HG02884 (cell line): Measurements from ENCODE around the gene HSPB1.
"Not testable (repeated sequence)": the region's sequence is repeated elsewhere in the genome, so short reads cannot be mapped to it uniquely, and the experiment has no call there.

Experiments used
- ATAC-seq: cut with Tn5 transposase; IDR thresholded peaks from one replicate; pipeline ENCODE4 v1.9.1; 2021; ENCODE audit warnings: mild to moderate bottlenecking, moderate library complexity; ENCODE audit not compliant: unreplicated experiment

HSPB1 gene

DNA sequence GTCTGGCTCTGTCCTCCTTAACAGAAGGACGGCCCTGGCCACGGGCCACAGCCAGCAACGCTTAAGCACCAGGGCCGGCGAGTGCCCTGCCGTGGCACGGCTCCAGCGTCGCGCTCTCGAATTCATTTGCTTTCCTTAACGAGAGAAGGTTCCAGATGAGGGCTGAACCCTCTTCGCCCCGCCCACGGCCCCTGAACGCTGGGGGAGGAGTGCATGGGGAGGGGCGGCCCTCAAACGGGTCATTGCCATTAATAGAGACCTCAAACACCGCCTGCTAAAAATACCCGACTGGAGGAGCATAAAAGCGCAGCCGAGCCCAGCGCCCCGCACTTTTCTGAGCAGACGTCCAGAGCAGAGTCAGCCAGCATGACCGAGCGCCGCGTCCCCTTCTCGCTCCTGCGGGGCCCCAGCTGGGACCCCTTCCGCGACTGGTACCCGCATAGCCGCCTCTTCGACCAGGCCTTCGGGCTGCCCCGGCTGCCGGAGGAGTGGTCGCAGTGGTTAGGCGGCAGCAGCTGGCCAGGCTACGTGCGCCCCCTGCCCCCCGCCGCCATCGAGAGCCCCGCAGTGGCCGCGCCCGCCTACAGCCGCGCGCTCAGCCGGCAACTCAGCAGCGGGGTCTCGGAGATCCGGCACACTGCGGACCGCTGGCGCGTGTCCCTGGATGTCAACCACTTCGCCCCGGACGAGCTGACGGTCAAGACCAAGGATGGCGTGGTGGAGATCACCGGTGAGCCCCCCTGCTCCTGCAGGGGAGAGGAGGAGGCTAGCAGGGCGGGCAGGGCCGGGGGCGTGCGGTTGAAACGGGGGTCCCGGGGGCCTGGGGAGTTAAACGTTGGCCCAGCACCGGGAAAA lies at the start of gene HSPB1:
TSS of gene HSPB1 (plus strand) at position 327 of the 855 bp plus-strand sequence. CDS start at position 367, 40 bp downstream.
- peak; percentile 56 for ATAC-seq

DNA sequence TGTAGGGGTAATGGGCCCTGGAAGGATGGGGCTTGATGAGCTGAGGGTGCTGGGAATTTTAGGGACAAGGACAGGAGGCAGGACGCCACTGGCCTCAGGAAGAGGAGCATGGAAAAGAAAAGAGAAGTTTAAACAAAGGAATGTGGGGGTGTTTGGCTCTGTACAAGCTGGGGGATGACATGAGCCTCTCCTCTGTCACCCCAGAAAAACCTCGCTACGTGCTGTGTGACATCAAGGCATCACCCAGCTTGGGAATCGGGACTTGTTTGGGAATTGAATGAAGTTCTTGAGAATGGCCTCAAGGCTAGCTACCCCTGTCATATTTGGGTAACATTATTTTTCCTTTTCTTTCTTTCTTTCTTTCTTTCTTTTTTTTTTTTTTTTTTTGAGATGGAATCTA lies 47.7 kb upstream of the HSPB1 start:
- ATAC-seq: no peak

DNA sequence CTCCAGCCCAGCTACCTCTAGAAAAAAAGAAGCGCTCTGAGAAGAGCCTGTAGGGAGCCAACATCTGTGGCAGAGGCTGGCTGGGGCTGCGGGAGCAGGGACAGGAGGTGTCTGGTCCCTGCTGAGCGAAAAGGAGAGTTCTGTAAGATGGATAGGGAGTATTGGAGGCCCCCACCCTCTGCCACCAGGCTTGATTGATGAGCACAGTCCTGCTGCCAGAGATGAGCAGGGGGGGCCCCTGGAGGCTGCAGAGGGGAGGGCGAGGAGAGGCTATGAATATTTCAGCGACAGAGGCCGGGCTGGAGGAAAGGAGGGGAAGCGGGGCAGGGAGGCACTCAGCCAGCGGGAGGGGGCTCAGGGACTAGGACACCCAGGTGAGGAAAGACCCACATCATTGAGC lies 44.5 kb upstream of the HSPB1 start:
- ATAC-seq: no peak

DNA sequence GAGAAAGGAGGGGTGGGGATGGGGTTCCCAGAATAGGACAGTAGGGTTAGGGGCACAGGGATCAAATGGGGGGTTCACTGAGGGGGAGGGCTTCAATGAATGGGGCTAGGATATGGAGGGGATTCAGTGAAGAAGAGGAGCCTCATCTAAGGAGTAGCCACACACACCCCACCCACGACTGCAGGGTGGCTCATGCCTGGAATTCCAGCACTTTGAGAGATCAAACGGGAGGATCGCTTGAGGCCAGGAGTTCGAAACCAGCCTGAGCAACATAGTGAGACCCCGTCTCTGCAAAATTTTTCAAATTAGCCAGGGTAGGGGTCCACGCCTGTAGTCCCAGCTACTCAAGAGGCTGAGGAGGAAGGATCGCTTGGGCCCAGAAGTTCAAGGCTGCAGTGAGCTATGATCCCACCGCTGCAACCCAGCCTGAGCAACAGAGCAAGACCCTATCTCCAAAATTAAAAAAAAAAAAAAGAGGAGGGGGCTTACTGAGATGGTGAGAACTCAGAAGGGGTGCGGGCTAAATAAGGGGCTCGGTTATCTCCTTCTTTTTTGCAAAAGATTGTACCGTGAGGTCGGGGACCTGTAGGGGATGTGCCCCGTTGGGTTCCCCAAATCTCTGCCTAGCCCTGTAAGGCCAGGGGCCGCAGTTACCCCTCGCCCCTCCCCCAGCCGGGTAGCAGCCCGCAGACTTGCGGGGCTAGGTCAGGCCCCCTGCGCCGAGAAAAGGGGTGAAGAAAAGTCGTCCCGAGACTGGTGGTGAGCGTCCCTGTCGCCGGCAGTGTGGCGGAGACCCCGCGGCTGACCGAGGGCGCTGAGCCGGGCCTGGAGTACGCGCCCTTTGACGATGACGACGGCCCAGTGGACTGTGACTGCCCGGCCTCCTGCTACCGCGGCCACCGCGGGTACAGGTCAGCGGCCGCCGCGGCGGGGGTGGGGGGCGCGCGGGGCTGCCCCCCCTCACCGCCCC lies 43.1 kb upstream of the HSPB1 start:
- no peak for ATAC-seq

DNA sequence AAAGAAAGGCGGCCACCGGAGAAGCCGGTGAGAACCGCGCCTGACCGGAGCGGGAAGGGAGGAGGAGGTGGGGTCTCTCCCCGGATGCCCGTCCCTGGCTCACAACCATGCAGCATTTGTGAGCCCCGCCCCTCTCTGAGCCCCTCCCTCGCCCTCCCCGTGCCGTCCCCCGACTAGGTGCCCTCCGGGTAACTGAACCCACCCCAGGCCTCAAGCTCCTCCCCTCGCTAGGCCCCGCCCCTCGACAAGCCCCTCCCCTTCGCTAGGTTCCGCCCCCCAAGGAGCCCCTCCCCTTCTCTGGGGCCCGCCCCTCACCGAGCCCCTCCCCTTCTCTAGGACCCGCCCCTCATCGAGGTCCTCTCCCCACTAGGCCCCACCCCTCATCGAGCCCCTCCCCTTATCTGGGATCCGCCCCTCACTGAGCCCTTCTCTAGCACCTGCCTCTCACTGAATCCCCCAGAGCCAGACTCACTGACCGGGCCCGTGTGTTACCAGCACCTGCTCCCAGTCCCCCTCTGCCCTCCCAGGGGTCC lies 42.2 kb upstream of the HSPB1 start:
- ATAC-seq: no peak

DNA sequence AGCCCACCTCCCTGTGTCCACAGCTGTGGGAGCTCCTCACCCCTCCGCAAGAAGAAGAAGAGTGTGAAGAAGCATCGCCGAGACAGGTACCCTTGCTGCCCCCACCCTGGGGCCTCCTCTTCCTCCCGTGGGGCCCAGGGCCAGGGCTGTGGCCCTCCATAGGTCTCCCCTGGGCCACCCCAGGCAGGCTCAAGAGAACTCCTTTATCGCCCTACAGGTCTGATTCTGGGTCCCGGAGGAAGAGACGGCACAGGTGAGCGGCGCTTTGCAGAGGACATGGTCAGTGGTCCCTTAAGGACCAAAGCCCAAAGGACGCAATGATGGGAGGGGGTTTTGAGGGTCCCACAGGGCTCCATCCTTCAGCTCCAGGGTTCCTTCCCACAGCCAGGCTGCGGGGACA lies 41.1 kb upstream of the HSPB1 start:
- no peak for ATAC-seq

GRCh38 chr7:76261931-76262330 lies 40.5 kb upstream of the HSPB1 start:
- ATAC-seq: no peak

DNA sequence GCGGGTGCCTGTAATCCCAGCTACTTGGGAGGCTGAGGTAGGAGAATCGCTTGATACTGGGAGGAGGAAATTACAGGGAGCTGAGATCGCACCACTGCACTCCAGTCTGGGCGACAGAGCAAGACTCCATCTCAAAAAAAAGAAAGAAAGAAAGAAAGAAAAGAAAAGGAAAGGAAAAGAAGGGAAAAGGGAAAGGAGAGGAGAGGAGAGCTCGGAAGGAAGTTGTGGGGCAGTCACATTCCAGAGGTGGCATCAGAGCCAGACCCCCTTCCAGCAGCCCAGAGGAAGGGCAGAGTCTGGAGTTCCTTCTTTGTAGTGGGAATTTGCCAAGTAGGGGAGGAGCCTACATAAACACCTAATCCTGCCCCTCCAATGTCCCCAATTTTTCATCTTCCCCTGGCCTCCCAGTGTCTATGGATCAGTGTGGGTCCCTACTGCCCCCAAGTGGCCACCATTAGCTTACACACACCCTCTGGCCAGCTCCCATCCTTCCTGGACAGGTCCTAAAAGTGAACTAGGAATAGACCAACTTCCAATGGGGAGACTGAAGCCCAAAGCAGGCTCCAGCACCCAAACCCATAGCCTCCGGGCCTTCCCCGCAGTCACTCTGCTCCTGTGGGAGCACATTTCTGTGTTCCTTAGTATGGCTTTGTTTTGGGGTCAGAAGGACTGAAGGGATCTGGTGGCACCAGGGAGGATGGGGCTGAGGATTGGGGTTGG lies 39.6 kb upstream of the HSPB1 start:
- ATAC-seq: peak; percentile 52

DNA sequence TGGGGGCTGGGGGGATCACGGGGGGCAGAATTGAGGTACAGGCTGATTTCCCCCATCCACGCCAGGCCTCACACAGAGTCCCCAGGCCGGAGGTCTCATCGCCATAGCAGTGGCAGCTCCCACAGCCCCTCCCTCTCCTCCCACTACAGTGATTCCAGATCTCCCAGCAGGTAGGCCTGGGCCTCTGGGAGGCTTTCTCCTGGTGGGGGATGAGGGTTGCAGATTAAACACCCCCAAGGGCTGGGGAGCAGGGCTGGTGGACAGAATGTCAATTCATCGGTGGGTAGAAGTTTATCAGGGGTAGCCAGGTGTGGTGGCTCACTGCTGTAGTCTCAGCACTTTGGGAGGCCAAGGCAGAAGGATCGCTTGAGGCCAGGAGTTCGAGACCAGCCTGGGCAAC lies 37.2 kb upstream of the HSPB1 start:
- no peak for ATAC-seq

DNA sequence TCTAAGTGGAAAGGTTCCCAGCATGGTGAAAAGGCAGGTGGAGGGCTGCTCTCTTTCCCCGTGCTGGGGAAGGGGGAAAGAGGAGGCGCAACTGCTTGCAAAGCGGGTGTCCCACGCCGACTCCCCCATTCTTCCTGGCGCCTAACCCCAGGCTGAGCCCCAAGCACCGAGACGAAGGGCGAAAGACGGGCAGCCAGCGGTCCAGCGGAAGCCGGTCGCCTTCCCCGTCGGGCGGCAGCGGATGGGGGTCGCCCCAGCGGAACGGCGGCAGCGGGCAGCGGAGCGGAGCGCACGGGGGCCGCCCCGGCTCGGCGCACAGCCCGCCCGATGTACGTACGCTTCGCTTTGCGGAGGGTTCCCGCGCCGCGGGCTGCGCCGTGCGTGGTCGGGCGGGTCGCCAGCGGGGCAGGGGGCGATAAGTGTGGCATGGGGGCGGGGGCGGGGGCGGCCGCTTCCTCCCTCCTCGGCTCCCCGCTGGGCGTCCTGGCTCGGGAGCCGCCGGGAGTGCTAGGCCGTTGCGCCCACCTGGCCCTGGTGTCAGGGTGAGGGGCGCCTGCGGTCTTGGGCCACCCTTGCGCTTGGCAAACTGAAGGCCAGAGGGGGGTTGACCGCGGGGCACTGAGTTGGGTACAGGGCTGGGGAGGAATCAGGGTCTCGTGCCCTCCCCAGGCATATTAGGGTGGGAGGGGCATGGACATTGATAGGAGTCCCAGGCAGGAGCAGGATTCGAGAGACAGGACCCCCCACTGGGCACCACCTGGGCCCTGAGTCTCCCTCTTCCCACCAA lies 35.2 kb upstream of the HSPB1 start:
- no peak for ATAC-seq

GRCh38 chr7:76267894-76268183 lies 34.6 kb upstream of the HSPB1 start:
- ATAC-seq: no peak

DNA sequence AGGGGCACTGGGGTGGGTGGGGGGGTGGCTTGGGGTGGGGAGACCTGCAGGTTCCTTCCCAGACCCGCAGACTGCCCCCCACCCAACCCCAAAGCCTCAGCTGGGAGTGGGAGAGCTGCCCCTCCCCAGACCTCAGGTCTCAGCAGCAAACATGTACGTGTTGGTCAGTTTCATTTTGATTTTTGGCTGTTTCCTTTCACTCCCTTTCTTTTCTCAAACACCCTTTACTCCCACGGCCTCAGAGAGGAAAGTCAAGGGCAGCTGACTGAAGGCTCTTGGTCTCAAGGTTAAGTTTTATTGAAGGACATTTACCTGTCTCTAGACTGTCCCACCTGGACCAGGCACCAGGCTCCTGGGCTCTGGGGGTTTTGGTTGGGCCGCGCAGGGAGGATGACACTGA lies 34.1 kb upstream of the HSPB1 start:
- ATAC-seq: no peak

DNA sequence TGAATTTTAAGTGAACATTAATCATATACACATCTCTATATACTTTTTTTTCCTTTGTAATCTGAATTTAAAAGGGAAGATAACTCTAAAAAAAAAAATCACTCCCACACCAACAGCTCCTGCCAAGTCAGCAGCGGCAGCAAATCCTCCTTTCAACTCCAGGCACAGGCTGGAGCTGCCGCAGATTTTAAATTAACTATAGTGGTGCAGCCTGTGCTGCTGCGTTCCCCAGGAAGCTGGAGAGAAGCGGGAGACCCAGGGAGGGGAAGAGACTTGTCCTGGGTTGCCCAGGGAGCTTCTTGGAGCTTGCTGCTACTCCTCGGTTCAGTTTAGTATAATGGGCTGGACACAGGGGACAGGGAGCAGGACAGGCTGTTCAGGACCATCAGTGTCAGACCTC lies 32.6 kb upstream of the HSPB1 start:
- ATAC-seq: no peak

GRCh38 chr7:76271384-76271783 lies 31.1 kb upstream of the HSPB1 start:
- ATAC-seq: not testable (repeated sequence)

GRCh38 chr7:76272142-76272541 lies 30.3 kb upstream of the HSPB1 start:
- ATAC-seq: no peak

DNA sequence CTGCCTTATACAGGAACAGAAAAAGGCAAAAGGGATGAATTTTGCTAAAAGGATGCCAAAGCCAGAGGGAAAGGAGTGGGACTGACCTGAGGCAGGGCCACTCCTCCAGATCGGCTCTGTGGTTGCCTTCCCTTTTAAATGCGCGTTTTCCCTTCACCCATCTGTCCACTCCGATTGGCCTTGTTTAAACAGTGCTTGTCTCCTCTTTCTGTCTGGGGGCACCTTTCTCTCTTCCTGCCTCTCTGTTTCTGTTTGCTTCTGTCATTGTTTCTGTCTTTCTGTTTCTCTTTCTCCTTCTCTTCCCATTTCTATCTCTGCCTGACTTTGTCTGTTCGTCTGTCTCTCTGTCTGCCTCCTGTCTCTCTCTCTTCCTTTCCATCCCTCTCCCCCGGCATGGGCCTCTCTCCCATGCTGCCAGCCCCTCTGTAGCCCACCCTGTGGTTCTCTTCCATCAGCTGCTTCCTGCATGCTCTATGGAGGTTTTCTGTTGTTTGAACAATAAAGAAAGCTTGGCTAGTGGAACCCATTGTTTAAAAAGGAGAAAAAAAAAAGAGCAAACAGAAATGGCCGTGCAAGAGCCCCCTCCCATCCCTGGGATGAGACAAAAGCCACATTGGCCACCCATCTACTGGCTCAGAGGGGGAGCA lies 29.5 kb upstream of the HSPB1 start:
- no peak for ATAC-seq

- ATAC-seq: no peak
Observed at GRCh38 chr7:76273503-76273902, 29.0 kb upstream of the HSPB1 start.

DNA sequence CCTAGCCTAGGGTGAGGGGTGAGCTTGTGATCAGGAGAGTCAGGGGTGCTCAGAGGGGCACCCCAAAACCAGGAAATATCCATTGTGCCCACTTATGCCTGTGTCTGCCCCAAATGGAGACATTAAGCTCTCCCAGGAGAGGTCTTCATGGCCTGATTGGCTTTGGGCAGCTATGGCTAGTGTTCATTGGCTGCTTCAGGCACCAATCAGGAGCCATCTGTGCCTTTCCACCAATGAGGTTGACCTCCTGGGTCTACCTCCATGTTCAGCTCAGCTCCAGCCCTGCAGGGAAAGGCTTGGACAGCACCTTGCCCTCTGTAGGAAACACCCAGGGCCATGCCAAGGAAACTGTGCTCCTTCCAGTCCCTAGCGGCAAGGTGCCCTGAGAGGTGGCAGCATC lies 23.9 kb upstream of the HSPB1 start:
- ATAC-seq: no peak

- ATAC-seq: no peak
Observed at GRCh38 chr7:76280408-76280807, 22.1 kb upstream of the HSPB1 start.
